ENCODE measurements around the gene ATAD2B.

The ATAD2B gene

GRCh38 chr2:23698721-23699579 is 228.0 kb downstream of the ATAD2B start:
- TF ChIP-seq CTCF (IDR thresholded peaks at IDR 0.05): no peak

Measured in LNCAP (cell line).